Astrocyte (in vitro differentiated cells and primary cell): ENCODE measurements around the gene SLC1A7. TPM values are rescaled to one million over a fixed set of nuclear protein-coding genes. Genes with fewer than 3 reads are reported as not detected.

ENCODE experiments used
- DNase-seq: peaks from one replicate; pipeline ENCODE4 v3.0.0-alpha.2; 2010; ENCODE audit warnings: low read depth
- FAIRE-seq: peaks from 2 replicates; lab custom pipeline; 2011; peaks lifted over from hg19 to GRCh38; lab: Jason Lieb, UNC
- H2AFZ ChIP-seq: 2 replicates; pipeline ENCODE4 v1.6.0; 2012; ENCODE audit warnings: low read depth, low read length, inconsistent platforms
- H3K27ac ChIP-seq: 2 replicates; pipeline ENCODE4 v1.5.1; 2011; ENCODE audit warnings: low read depth, low read length, inconsistent platforms
- H3K27me3 ChIP-seq: 2 replicates; pipeline ENCODE4 v1.6.0; 2011; ENCODE audit warnings: low read length, inconsistent platforms; ENCODE audit not compliant: insufficient read depth
- H3K36me3 ChIP-seq: 2 replicates; pipeline ENCODE4 v1.5.1; 2011; ENCODE audit warnings: low read length, inconsistent platforms; ENCODE audit not compliant: insufficient read depth
- H3K4me1 ChIP-seq: 2 replicates; pipeline ENCODE4 v1.5.1; 2011; ENCODE audit warnings: low read length, inconsistent platforms; ENCODE audit not compliant: insufficient read depth
- H3K4me2 ChIP-seq: 2 replicates; pipeline ENCODE4 v1.6.0; 2012; ENCODE audit warnings: low read length, inconsistent platforms
- H3K4me3 ChIP-seq: 2 replicates; pipeline ENCODE4 v1.5.1; 2011; ENCODE audit warnings: low read depth, mild to moderate bottlenecking, low read length, inconsistent platforms; ENCODE audit not compliant: insufficient read depth
- H3K79me2 ChIP-seq: 2 replicates; pipeline ENCODE4 v1.6.0; 2012; ENCODE audit warnings: mild to moderate bottlenecking, low read length, inconsistent platforms; ENCODE audit not compliant: insufficient read depth
- H3K9ac ChIP-seq: 2 replicates; pipeline ENCODE4 v1.6.0; 2012; ENCODE audit warnings: mild to moderate bottlenecking, low read length, inconsistent platforms
- H3K9me3 ChIP-seq: 2 replicates; pipeline ENCODE4 v1.5.1; 2012; ENCODE audit warnings: low read depth, mild to moderate bottlenecking, low read length, inconsistent platforms; ENCODE audit not compliant: insufficient read depth
- H4K20me1 ChIP-seq: 2 replicates; pipeline ENCODE4 v1.6.0; 2012; ENCODE audit warnings: low read length, inconsistent platforms; ENCODE audit not compliant: insufficient read depth
- H3K27ac Mint-ChIP-seq: one replicate; pipeline ENCODE4 v1.8.0; 2021; ENCODE audit warnings: mild to moderate bottlenecking, mixed read lengths; ENCODE audit not compliant: unreplicated experiment
- H3K27me3 Mint-ChIP-seq: one replicate; pipeline ENCODE4 v1.8.0; 2021; ENCODE audit warnings: low read depth, mixed read lengths; ENCODE audit not compliant: unreplicated experiment
- H3K36me3 Mint-ChIP-seq: one replicate; pipeline ENCODE4 v1.8.0; 2021; ENCODE audit warnings: low read depth, mixed read lengths; ENCODE audit not compliant: unreplicated experiment
- H3K4me1 Mint-ChIP-seq: one replicate; pipeline ENCODE4 v1.8.0; 2021; ENCODE audit warnings: low read depth, mixed read lengths; ENCODE audit not compliant: unreplicated experiment
- H3K4me3 Mint-ChIP-seq: one replicate; pipeline ENCODE4 v1.8.0; 2021; ENCODE audit warnings: mild to moderate bottlenecking, moderate library complexity, mixed read lengths; ENCODE audit not compliant: unreplicated experiment
- H3K9me3 Mint-ChIP-seq: one replicate; pipeline ENCODE4 v1.8.0; 2021; ENCODE audit warnings: mild to moderate bottlenecking, mixed read lengths; ENCODE audit not compliant: unreplicated experiment
- CTCF ChIP-seq: IDR thresholded peaks from 2 replicates; pipeline ENCODE4 v1.5.1; 2011; ENCODE audit warnings: low read depth, mild to moderate bottlenecking, inconsistent platforms, low read length, moderate library complexity; ENCODE audit not compliant: insufficient read depth
- EZH2 ChIP-seq: IDR thresholded peaks from 2 replicates; pipeline ENCODE4 v1.6.1; 2012; ENCODE audit warnings: mild to moderate bottlenecking, low read length, inconsistent platforms; ENCODE audit not compliant: insufficient read depth
- total RNA-seq: library from RNA; stranded (reverse); gene quantifications from 2 replicates; pipeline ENCODE4 v1.2.1, GENCODE V29; 2021

SLC1A7 gene
- total RNA-seq, 1 donor from 2014 or later, result not detected

GRCh38 chr1:53135735-53136114, 6.7 kb downstream of the SLC1A7 start:
- Mint-ChIP-seq H3K4me1 (no peaks in the 10 kb centered on the region), H3K27ac (peak overlapping the region; percentile 58), H3K4me3 (no peak overlapping the region), H3K9me3 (peaks cover 9% of the 10 kb centered on the region), H3K36me3 (no peaks in the 10 kb centered on the region), H3K27me3 (peaks cover 33% of the 10 kb centered on the region)
- peak overlapping the region; percentile 68 for H3K27ac ChIP-seq
- no peak for TF ChIP-seq CTCF
- H3K36me3 ChIP-seq, result no peaks in the 10 kb centered on the region
- H4K20me1 ChIP-seq, result no peaks in the 10 kb centered on the region
- no peaks in the 10 kb centered on the region for H3K27me3 ChIP-seq
- no peak overlapping the region for H3K4me3 ChIP-seq
- DNase-seq (peak; percentile 97), FAIRE-seq (peak; percentile 88)
- H3K4me1 ChIP-seq, result peaks cover 6% of the 10 kb centered on the region
- no peak overlapping the region for H2AFZ ChIP-seq
- peak overlapping the region; percentile 17 for H3K4me2 ChIP-seq
- no peak overlapping the region for H3K9ac ChIP-seq
- no peaks in the 10 kb centered on the region for H3K9me3 ChIP-seq
- no peaks in the 10 kb centered on the region for H3K79me2 ChIP-seq

- Histone ChIP-seq H3K27ac (peak overlapping the region; percentile 68), H3K27me3 (no peaks in the 10 kb centered on the region), H3K4me3 (no peak overlapping the region), H3K9me3 (no peaks in the 10 kb centered on the region), H3K4me2 (peak overlapping the region; percentile 17), H3K4me1 (peaks cover 6% of the 10 kb centered on the region), H2AFZ (peak overlapping the region; percentile 50), H4K20me1 (no peaks in the 10 kb centered on the region), H3K36me3 (no peaks in the 10 kb centered on the region), H3K79me2 (no peaks in the 10 kb centered on the region), H3K9ac (peak overlapping the region; percentile 33)
- TF ChIP-seq CTCF (no peak), EZH2 (no peak)
- Mint-ChIP-seq H3K9me3 (peaks cover 9% of the 10 kb centered on the region), H3K36me3 (no peaks in the 10 kb centered on the region), H3K4me1 (no peaks in the 10 kb centered on the region), H3K27ac (no peak overlapping the region), H3K4me3 (no peak overlapping the region), H3K27me3 (peaks cover 30% of the 10 kb centered on the region)
- FAIRE-seq, result no peak
- DNase-seq, result peak; percentile 83
Observed at GRCh38 chr1:53134961-53135734, 7.3 kb downstream of the SLC1A7 start.

DNA sequence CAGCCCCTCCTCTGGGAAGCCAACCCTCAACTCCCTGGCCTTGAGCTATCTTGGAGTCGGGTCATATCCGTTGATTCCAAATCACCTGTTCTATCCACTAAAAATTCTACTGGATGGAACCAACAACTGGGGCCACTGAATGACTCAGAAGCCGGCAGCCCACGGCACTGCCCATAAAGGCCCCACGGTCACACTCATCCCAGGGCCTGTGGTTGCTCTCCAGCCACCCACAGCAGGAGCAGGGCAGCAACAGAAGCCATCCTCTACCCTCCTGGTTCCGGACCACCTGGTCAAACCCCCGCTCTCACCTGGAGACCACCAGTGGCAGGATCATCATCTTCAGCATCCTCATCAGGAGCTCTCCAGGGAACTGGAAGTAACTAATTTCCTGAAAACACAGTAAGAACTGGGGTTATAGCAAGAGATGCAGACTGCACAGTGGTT, 8.4 kb downstream of the SLC1A7 start:
- no peaks in the 10 kb centered on the region for H4K20me1 ChIP-seq
- H3K27ac ChIP-seq, result no peak overlapping the region
- Mint-ChIP-seq H3K9me3 (peaks cover 9% of the 10 kb centered on the region), H3K4me3 (no peak overlapping the region), H3K4me1 (no peaks in the 10 kb centered on the region), H3K27ac (no peak overlapping the region), H3K27me3 (peaks cover 36% of the 10 kb centered on the region), H3K36me3 (no peaks in the 10 kb centered on the region)
- DNase-seq, result no peak
- H3K79me2 ChIP-seq, result no peaks in the 10 kb centered on the region
- no peaks in the 10 kb centered on the region for H3K9me3 ChIP-seq
- no peaks in the 10 kb centered on the region for H3K27me3 ChIP-seq
- H3K4me2 ChIP-seq, result no peak overlapping the region
- H3K4me3 ChIP-seq, result no peak overlapping the region
- H3K36me3 ChIP-seq, result no peaks in the 10 kb centered on the region
- no peak overlapping the region for H2AFZ ChIP-seq
- no peak for FAIRE-seq
- no peak for TF ChIP-seq EZH2
- no peak for TF ChIP-seq CTCF
- peaks cover 6% of the 10 kb centered on the region for H3K4me1 ChIP-seq
- H3K9ac ChIP-seq, result no peak overlapping the region
